B cell (primary cell): Measurements from ENCODE around the gene TMEM260. TPM values are rescaled to one million over a fixed set of nuclear protein-coding genes. Genes with fewer than 3 reads are reported as not detected.

ENCODE experiments used
- ATAC-seq: fragments of 200-7000 bp; cut with Tn5 transposase; one replicate; pipeline ENCODE4 v1.10.0; 2021; ENCODE audit warnings: low read depth, mild to moderate bottlenecking, moderate number of reproducible peaks, moderate library complexity
- CTCF ChIA-PET: fragments of 350-600 bp; sonication (Branson Sonifier 250); formaldehyde crosslinking; loops from one replicate; lab custom pipeline; 2021; ENCODE audit warnings: antibody characterized with exemption, inconsistent platforms; lab: Charles Lee
- POLR2A ChIA-PET: fragments of 350-600 bp; sonication (Branson Sonifier 250); formaldehyde crosslinking; loops from one replicate; lab custom pipeline; 2021; ENCODE audit warnings: antibody characterized with exemption; lab: Charles Lee
- DNase-seq: peaks from one replicate; pipeline ENCODE4 v3.0.0; 2013
- H2AFZ ChIP-seq: 2 replicates; pipeline ENCODE4 v1.6.1; 2012; ENCODE audit warnings: mild to moderate bottlenecking, low read depth, low read length; ENCODE audit not compliant: insufficient read depth, poor library complexity, severe bottlenecking
- H3K27ac ChIP-seq, 2 donors: 1 replicate in 1 of 2; 2 replicates in 1 of 2; pipeline ENCODE4 v1.5.1; 2012 to 2013; ENCODE audit warnings: low read length in 2 of 2, mild to moderate bottlenecking in 2 of 2, moderate library complexity in 1 of 2
- H3K27me3 ChIP-seq, 4 experiments: fragments of 200-600 bp in 1 of 4; sonication (generic) in 1 of 4; replicated peaks in 1 of 4; 1 replicate in 2 of 4; 2 replicates in 2 of 4; pipeline versions ENCODE4 v1.6.1 to v1.7.0; 2013 to 2016; ENCODE audit warnings: low read length in 3 of 4, mild to moderate bottlenecking in 2 of 4, mixed read lengths in 1 of 4, moderate library complexity in 1 of 4; ENCODE audit not compliant: insufficient read depth in 4 of 4, control insufficient read depth in 3 of 4; ENCODE audit errors: control extremely low read depth in 1 of 4
- H3K36me3 ChIP-seq, 2 experiments: replicated peaks in 1 of 2; 1 replicate in 1 of 2; 2 replicates in 1 of 2; pipeline versions ENCODE4 v1.6.1 to v1.7.1; 2013; ENCODE audit warnings: low read length in 1 of 2; ENCODE audit not compliant: insufficient read depth in 2 of 2, control insufficient read depth in 1 of 2; ENCODE audit errors: control extremely low read depth in 1 of 2, extremely low read depth in 1 of 2
- H3K4me1 ChIP-seq, 2 donors: fragments of 200-600 bp in 1 of 2; sonication (generic) in 1 of 2; 1 replicate in 1 of 2; 2 replicates in 1 of 2; pipeline versions ENCODE4 v1.5.1 to v1.6.1; 2013 to 2017; ENCODE audit warnings: low read length in 2 of 2; ENCODE audit not compliant: control insufficient read depth in 2 of 2, insufficient read depth in 2 of 2
- H3K4me2 ChIP-seq: replicated peaks from 2 replicates; pipeline ENCODE3; 2012; ENCODE audit warnings: mild to moderate bottlenecking, low read depth, low read length; ENCODE audit not compliant: poor library complexity, severe bottlenecking
- H3K4me3 ChIP-seq, 5 experiments: fragments of 200-600 bp in 1 of 5; sonication (generic) in 1 of 5; 1 replicate in 3 of 5; 2 replicates in 2 of 5; pipeline versions ENCODE4 v1.5.1 to v1.7.0; 2011 to 2016; ENCODE audit warnings: low read length in 4 of 5, mild to moderate bottlenecking in 4 of 5, low read depth in 2 of 5, control low read depth in 1 of 5, moderate library complexity in 1 of 5; ENCODE audit not compliant: insufficient read depth in 1 of 5; ENCODE audit errors: control extremely low read depth in 1 of 5, extremely low read depth in 1 of 5
- H3K79me2 ChIP-seq: fragments of 200-600 bp; sonication (generic); one replicate; pipeline ENCODE4 v1.6.0; 2016; ENCODE audit warnings: low read length; ENCODE audit not compliant: control insufficient read depth, insufficient read depth
- H3K9ac ChIP-seq: fragments of 200-600 bp; sonication (generic); 2 replicates; pipeline ENCODE4 v1.6.1; 2017; ENCODE audit warnings: mild to moderate bottlenecking, low read length, moderate library complexity
- H3K9me3 ChIP-seq, 3 donors: one replicate each; pipeline versions ENCODE4 v1.6.1 to v1.7.1; 2013; ENCODE audit warnings: low read length in 2 of 3; ENCODE audit not compliant: control insufficient read depth in 2 of 3, insufficient read depth in 1 of 3; ENCODE audit errors: control extremely low read depth in 1 of 3
- H4K20me1 ChIP-seq: 2 replicates; pipeline ENCODE4 v1.6.0; 2012; ENCODE audit warnings: mild to moderate bottlenecking, low read length; ENCODE audit not compliant: insufficient read depth, control insufficient read depth, poor library complexity, severe bottlenecking
- H3K27ac Mint-ChIP-seq: one replicate; pipeline ENCODE4 v1.8.0; 2021; ENCODE audit warnings: mixed read lengths
- H3K27me3 Mint-ChIP-seq: one replicate; pipeline ENCODE4 v1.8.0; 2021; ENCODE audit warnings: mixed read lengths
- H3K4me1 Mint-ChIP-seq: one replicate; pipeline ENCODE4 v1.8.0; 2021; ENCODE audit warnings: mixed read lengths
- H3K4me3 Mint-ChIP-seq: one replicate; pipeline ENCODE4 v1.8.0; 2021; ENCODE audit warnings: mixed read lengths
- H3K9me3 Mint-ChIP-seq: one replicate; pipeline ENCODE4 v1.8.0; 2022; ENCODE audit warnings: mixed read lengths; ENCODE audit not compliant: insufficient read depth
- CTCF ChIP-seq: fragments of 200-600 bp; IDR thresholded peaks from one replicate; pipeline ENCODE4 v1.8.0; 2022; ENCODE audit warnings: antibody characterized with exemption, mild to moderate bottlenecking
- EZH2 ChIP-seq: IDR thresholded peaks from 2 replicates; pipeline ENCODE4 v1.6.1; 2012; ENCODE audit warnings: borderline replicate concordance, low read depth, mild to moderate bottlenecking, moderate library complexity, low read length; ENCODE audit not compliant: insufficient read depth, poor library complexity, severe bottlenecking
- WGBS: methylation state at CpG from one replicate; pipeline ENCODE4 v1.1.5; 2013; ENCODE audit warnings: missing lambda C conversion rate; ENCODE audit not compliant: insufficient coverage; 5-methylcytosine and 5-hydroxymethylcytosine counted together
- intact Hi-C: fragments of 100-400 bp; cut with micrococcal nuclease; formaldehyde crosslinking; loops from one replicate; pipeline ENCODE4 v1.10.0; 2022
- polyA plus RNA-seq: library from polyadenylated mRNA; depleted of rRNA; stranded (reverse); fragments of >200 nt; gene quantifications from 2 replicates; pipeline ENCODE4 v1.2.3, GENCODE V29; 2012
- total RNA-seq, 2 donors: library from RNA; stranded (reverse); fragments of 120-200 nt in 1 of 2; gene quantifications; 1 replicate in 1 of 2; 2 replicates in 1 of 2; pipeline versions ENCODE4 v1.2.3 to v1.2.4, GENCODE V29; 2013 to 2022

TMEM260 gene
- total and polyA plus RNA-seq, 2 donors (not counting 1 experiment from before 2014, with no cell fraction given) = 14.2 to 33.9 TPM

- no peaks in the 10 kb centered on the region for H3K9me3 ChIP-seq
- H3K4me3 ChIP-seq = no peak overlapping the region
- intact Hi-C loops = no loop called here
- no peaks in the 10 kb centered on the region for H4K20me1 ChIP-seq
- no peaks in the 10 kb centered on the region for H3K9me3 Mint-ChIP-seq
- H2AFZ ChIP-seq = no peak overlapping the region
- H3K36me3 ChIP-seq = peaks cover 2 to 11% of the 10 kb centered on the region in 2 experiments
- no peaks in the 10 kb centered on the region for H3K27me3 ChIP-seq
- no peak overlapping the region for H3K4me2 ChIP-seq
- CTCF ChIA-PET = no interaction called here
- H3K4me3 Mint-ChIP-seq = no peak overlapping the region
- no peaks in the 10 kb centered on the region for H3K4me1 ChIP-seq
- TF ChIP-seq CTCF (no peak), EZH2 (no peak)
- H3K9ac ChIP-seq = no peak overlapping the region
- no peaks in the 10 kb centered on the region for H3K79me2 ChIP-seq
- ATAC-seq (no peak), DNase-seq (no peak)
- POLR2A ChIA-PET = no interaction called here
- H3K4me1 Mint-ChIP-seq = no peaks in the 10 kb centered on the region
- H3K27ac ChIP-seq = no peak overlapping the region
- no peak overlapping the region for H3K27ac Mint-ChIP-seq
- H3K27me3 Mint-ChIP-seq = no peaks in the 10 kb centered on the region
Observed at GRCh38 chr14:56650979-56651378, 71.4 kb downstream of the TMEM260 start.

GRCh38 chr14:56657604-56658003 is 78.0 kb downstream of the TMEM260 start:
- Mint-ChIP-seq H3K27me3 (no peaks in the 10 kb centered on the region), H3K4me3 (no peak overlapping the region), H3K4me1 (no peaks in the 10 kb centered on the region), H3K27ac (no peak overlapping the region), H3K9me3 (no peaks in the 10 kb centered on the region)
- intact Hi-C loops = no loop called here
- Histone ChIP-seq H3K79me2 (no peaks in the 10 kb centered on the region), H3K27ac (no peak overlapping the region), H2AFZ (no peak overlapping the region), H3K4me1 (no peaks in the 10 kb centered on the region), H3K4me2 (no peak overlapping the region), H3K9me3 (no peaks in the 10 kb centered on the region), H3K9ac (no peak overlapping the region), H3K36me3 (no peaks in the 10 kb centered on the region), H3K4me3 (no peak overlapping the region), H3K27me3 (no peaks in the 10 kb centered on the region), H4K20me1 (no peaks in the 10 kb centered on the region)
- DNase-seq = no peak
- no peak for ATAC-seq
- 77% methylated on average over 2 of the region's 2 CpGs for WGBS
- CTCF ChIA-PET = interaction anchor here (1.1 kb wide), 2 partner anchors 8 to 637 kb away, joined by 3 to 5 read pairs; no protein-coding TSS in a partner anchor
- TF ChIP-seq EZH2 = no peak
- TF ChIP-seq CTCF = no peak
- POLR2A ChIA-PET = no interaction called here
